HCT116 (cell line): ENCODE results near the gene TRAF3.

ENCODE experiments used
- ATF3 ChIP-seq: IDR thresholded peaks from 2 replicates; pipeline ENCODE4 v1.6.1; 2012
- CTCF ChIP-seq, 3 experiments: fragments of 200-600 bp in 1 of 3; sonication (generic) in 1 of 3; IDR thresholded peaks in 2 of 3; conservative IDR thresholded peaks in 1 of 3; 2 replicates each; pipeline ENCODE4 v1.5.1; 2012 to 2017; ENCODE audit warnings: low read depth in 2 of 3, low read length in 2 of 3, antibody characterized with exemption in 1 of 3, borderline replicate concordance in 1 of 3, control low read depth in 1 of 3, mild to moderate bottlenecking in 1 of 3, mixed read lengths in 1 of 3, mixed run types in 1 of 3, moderate library complexity in 1 of 3; ENCODE audit not compliant: insufficient read depth in 1 of 3
- EGR1 ChIP-seq: IDR thresholded peaks from 2 replicates; pipeline ENCODE4 v1.6.1; 2012; ENCODE audit warnings: low read depth
- EZH2 ChIP-seq: fragments of 200-600 bp; sonication (generic); IDR thresholded peaks from 2 replicates; pipeline ENCODE4 v1.6.1; 2017; ENCODE audit warnings: antibody characterized with exemption, mixed run types
- EZH2phosphoT487 ChIP-seq: fragments of 200-600 bp; IDR thresholded peaks from 2 replicates; pipeline ENCODE4 v1.6.1; 2018; ENCODE audit warnings: antibody characterized with exemption, borderline replicate concordance
- JUND ChIP-seq: IDR thresholded peaks from 2 replicates; pipeline ENCODE4 v1.6.1; 2012
- POLR2A ChIP-seq: IDR thresholded peaks from 2 replicates; pipeline ENCODE4 v1.7.0; 2011; ENCODE audit warnings: borderline replicate concordance; ENCODE audit not compliant: insufficient read depth, insufficient read length; ENCODE audit errors: extremely low read depth
- POLR2AphosphoS5 ChIP-seq: IDR thresholded peaks from 2 replicates; pipeline ENCODE4 v1.6.1; 2011; ENCODE audit warnings: mild to moderate bottlenecking, low read depth, low read length, moderate library complexity
- SIN3A ChIP-seq: IDR thresholded peaks from 2 replicates; pipeline ENCODE4 v1.6.1; 2012; ENCODE audit warnings: low read depth
- SP1 ChIP-seq: IDR thresholded peaks from 2 replicates; pipeline ENCODE4 v1.6.1; 2012; ENCODE audit warnings: low read depth
- SRF ChIP-seq: IDR thresholded peaks from 2 replicates; pipeline ENCODE4 v1.6.1; 2012; ENCODE audit warnings: low read depth
- YY1 ChIP-seq: IDR thresholded peaks from 2 replicates; pipeline ENCODE4 v1.6.1; 2011; ENCODE audit warnings: low read length, low read depth, moderate library complexity, mild to moderate bottlenecking; ENCODE audit not compliant: insufficient replicate concordance; ENCODE audit errors: extremely low read depth
- ZBTB33 ChIP-seq: IDR thresholded peaks from 2 replicates; pipeline ENCODE4 v1.6.1; 2011; ENCODE audit warnings: mild to moderate bottlenecking, low read length, moderate library complexity; ENCODE audit not compliant: insufficient replicate concordance; ENCODE audit errors: extremely low read depth
- ZNF274 ChIP-seq: fragments of 200-500 bp; sonication (Bioruptor generic); IDR thresholded peaks from 2 replicates; pipeline ENCODE4 v1.6.1; 2014; ENCODE audit warnings: mild to moderate bottlenecking, low read depth, low read length, inconsistent platforms

DNA sequence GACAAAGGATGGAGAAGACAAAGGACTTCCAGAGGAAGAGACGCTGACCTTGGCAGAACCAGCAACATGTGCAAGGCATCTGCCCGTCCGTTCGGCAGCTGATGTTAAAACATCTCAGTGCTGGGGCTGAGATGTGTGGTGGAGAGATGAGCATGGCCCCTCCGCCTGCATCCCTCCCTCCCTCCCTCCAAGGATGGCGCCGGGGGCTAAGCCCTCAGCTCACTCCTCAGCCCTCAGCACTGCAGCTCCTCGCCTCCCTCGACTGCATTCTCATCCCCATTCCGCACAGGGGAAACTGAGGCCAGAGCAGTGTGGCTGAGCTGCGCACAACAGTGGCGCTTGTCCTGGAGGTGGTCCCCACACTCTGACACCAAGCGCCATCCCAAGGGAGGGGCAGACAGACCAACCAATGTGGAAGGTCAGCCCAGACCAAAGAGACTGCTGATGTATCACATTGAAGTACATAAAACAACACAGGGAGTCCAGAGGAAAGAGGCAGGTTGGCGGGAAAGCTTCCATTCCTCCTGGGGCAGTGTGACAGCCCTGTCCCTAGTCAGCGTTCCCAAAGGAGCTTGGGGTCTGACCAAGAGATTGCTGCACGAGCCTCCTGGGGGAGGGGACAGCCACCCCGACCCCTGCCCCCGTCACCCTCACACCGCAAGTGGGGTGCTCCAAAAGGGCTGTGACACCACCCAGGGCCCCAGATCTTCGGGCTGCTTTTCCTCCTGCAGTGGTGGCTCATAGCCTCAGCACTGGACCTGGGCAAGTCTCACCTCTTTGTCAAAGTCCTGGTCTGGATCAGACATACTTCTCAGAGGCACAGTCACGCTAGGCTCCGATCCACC lies 160.3 kb downstream of the TRAF3 start:
- TF ChIP-seq CTCF (IDR thresholded peaks at IDR 0.05 in 2 of 3, conservative IDR thresholded peaks at IDR 0.05 in 1 of 3; ENCODE audit: borderline replicate concordance in 1 of 3, insufficient read depth in 1 of 3, low read depth in 2 of 3, low read length in 2 of 3) (no peak), POLR2AphosphoS5 (no peak), POLR2A (no peak), YY1 (no peak), ZBTB33 (no peak), SIN3A (no peak), SP1 (no peak), EZH2 (no peak), ATF3 (no peak), EZH2phosphoT487 (no peak), EGR1 (no peak), ZNF274 (no peak), JUND (no peak), SRF (no peak)
